Panc1 (cell line): ENCODE results near the gene MTHFD2L.

Experiments used
- CTCF ChIP-seq: fragments of 450-650 bp; IDR thresholded peaks from 2 replicates; pipeline ENCODE4 v1.5.1; 2017; ENCODE audit warnings: mild to moderate bottlenecking
- REST ChIP-seq, 2 experiments: IDR thresholded peaks; 2 replicates each; pipeline ENCODE4 v1.6.1; 2011 to 2012; ENCODE audit warnings: low read depth in 2 of 2, control low read depth in 1 of 2, low read length in 1 of 2, mild to moderate bottlenecking in 1 of 2, moderate library complexity in 1 of 2; ENCODE audit not compliant: insufficient read depth in 1 of 2
- SIN3A ChIP-seq: IDR thresholded peaks from 2 replicates; pipeline ENCODE4 v1.6.1; 2012; ENCODE audit warnings: low read depth, mild to moderate bottlenecking, low read length, moderate library complexity, borderline replicate concordance; ENCODE audit not compliant: insufficient read depth

- TF ChIP-seq CTCF (no peak), REST (IDR thresholded peaks at IDR 0.05; ENCODE audit: insufficient read depth in 1 of 2, low read depth in 2 of 2, low read length in 1 of 2) (no peak), SIN3A (no peak)
Measured at GRCh38 chr4:74309223-74309622, 151.3 kb downstream of the MTHFD2L start.
